Endodermal cell (in vitro differentiated cells): ENCODE results near the gene KLRC3. TPM values are rescaled to one million over a fixed set of nuclear protein-coding genes. Genes with fewer than 3 reads are reported as not detected.
"Not testable (repeated sequence)": the region's sequence is repeated elsewhere in the genome, so short reads cannot be mapped to it uniquely, and the experiment has no call there.

ENCODE experiments used
- DNase-seq: peaks from one replicate; pipeline ENCODE4 v3.0.0-alpha.2; 2017
- H3K27ac ChIP-seq: 2 replicates; pipeline ENCODE4 v1.5.1; 2013; ENCODE audit warnings: mild to moderate bottlenecking, low read depth, low read length, moderate library complexity
- H3K27me3 ChIP-seq: 2 replicates; pipeline ENCODE4 v1.6.1; 2013; ENCODE audit warnings: mild to moderate bottlenecking, low read length, moderate library complexity; ENCODE audit not compliant: insufficient read depth, control insufficient read depth, poor library complexity, severe bottlenecking
- H3K36me3 ChIP-seq: 2 replicates; pipeline ENCODE4 v1.7.0; 2013; ENCODE audit warnings: mild to moderate bottlenecking, low read length, moderate library complexity; ENCODE audit not compliant: control insufficient read depth, insufficient read depth
- H3K4me1 ChIP-seq: one replicate; pipeline ENCODE4 v1.7.0; 2013; ENCODE audit warnings: low read length; ENCODE audit not compliant: control insufficient read depth, insufficient read depth
- H3K4me3 ChIP-seq: 2 replicates; pipeline ENCODE4 v1.5.1; 2013; ENCODE audit warnings: mild to moderate bottlenecking, low read length, moderate library complexity
- H3K9ac ChIP-seq: 2 replicates; pipeline ENCODE4 v1.6.1; 2013; ENCODE audit warnings: mild to moderate bottlenecking, low read length, moderate library complexity; ENCODE audit not compliant: poor library complexity, severe bottlenecking; ENCODE audit errors: extremely low read depth
- H3K9me3 ChIP-seq: 2 replicates; pipeline ENCODE4 v1.6.1; 2013; ENCODE audit warnings: mild to moderate bottlenecking, low read length, moderate library complexity; ENCODE audit not compliant: control insufficient read depth
- H3K27ac Mint-ChIP-seq: 2 replicates; pipeline ENCODE4 v1.8.0; 2020; ENCODE audit warnings: mixed read lengths
- H3K27me3 Mint-ChIP-seq: 2 replicates; pipeline ENCODE4 v1.8.0; 2021; ENCODE audit warnings: mild to moderate bottlenecking, mixed read lengths; ENCODE audit not compliant: insufficient read depth
- H3K36me3 Mint-ChIP-seq: 2 replicates; pipeline ENCODE4 v1.8.0; 2020; ENCODE audit warnings: low read depth, mixed read lengths
- H3K4me1 Mint-ChIP-seq: 2 replicates; pipeline ENCODE4 v1.8.0; 2020; ENCODE audit warnings: mixed read lengths
- H3K4me3 Mint-ChIP-seq: 2 replicates; pipeline ENCODE4 v1.8.0; 2020; ENCODE audit warnings: mild to moderate bottlenecking, moderate library complexity, mixed read lengths
- H3K9me3 Mint-ChIP-seq: 2 replicates; pipeline ENCODE4 v1.8.0; 2020; ENCODE audit warnings: mild to moderate bottlenecking, mixed read lengths
- WGBS, 2 experiments: methylation state at CpG; one replicate each; pipeline versions ENCODE4 v1.1.5 to v1.1.7; 2013; ENCODE audit warnings: missing lambda C conversion rate in 2 of 2, mixed read lengths in 1 of 2; ENCODE audit not compliant: insufficient coverage in 1 of 2, insufficient read length in 1 of 2; 5-methylcytosine and 5-hydroxymethylcytosine counted together
- total RNA-seq, 2 donors: library from RNA; stranded (reverse); fragmentation: NEBNext Ultra II Directional in 1 of 2; extraction: Animal tissue kit (Norgen Biotek cat#: 25700) in 1 of 2; gene quantifications; 2 replicates in 1 of 2; 3 replicates in 1 of 2; pipeline ENCODE4 v1.2.1, GENCODE V29; 2021
- TF ChIP-seq, protein P1 (sequence below): fragments of 200-600 bp; sonication (generic); conservative IDR thresholded peaks from 2 replicates; pipeline ENCODE4 v1.5.0; 2021; ENCODE audit warnings: antibody characterized with exemption, mild to moderate bottlenecking

Gene KLRC3
- total RNA-seq, 2 donors from 2014 or later, result not detected

- Histone ChIP-seq H3K36me3 (no peaks in the 10 kb centered on the region), H3K4me3 (no peak within 1 kb of the TSS), H3K27ac (no peak within 1 kb of the TSS), H3K4me1 (no peaks in the 10 kb centered on the region), H3K9me3 (peaks cover 13% of the 10 kb centered on the region), H3K9ac (no peak within 1 kb of the TSS), H3K27me3 (no peaks in the 10 kb centered on the region)
- Mint-ChIP-seq H3K4me1 (peaks cover 9% of the 10 kb centered on the region), H3K36me3 (no peaks in the 10 kb centered on the region), H3K4me3 (no peak within 1 kb of the TSS), H3K27ac (no peak within 1 kb of the TSS), H3K9me3 (peaks cover 23% of the 10 kb centered on the region), H3K27me3 (no peaks in the 10 kb centered on the region)
- TF ChIP-seq, protein P1, sequence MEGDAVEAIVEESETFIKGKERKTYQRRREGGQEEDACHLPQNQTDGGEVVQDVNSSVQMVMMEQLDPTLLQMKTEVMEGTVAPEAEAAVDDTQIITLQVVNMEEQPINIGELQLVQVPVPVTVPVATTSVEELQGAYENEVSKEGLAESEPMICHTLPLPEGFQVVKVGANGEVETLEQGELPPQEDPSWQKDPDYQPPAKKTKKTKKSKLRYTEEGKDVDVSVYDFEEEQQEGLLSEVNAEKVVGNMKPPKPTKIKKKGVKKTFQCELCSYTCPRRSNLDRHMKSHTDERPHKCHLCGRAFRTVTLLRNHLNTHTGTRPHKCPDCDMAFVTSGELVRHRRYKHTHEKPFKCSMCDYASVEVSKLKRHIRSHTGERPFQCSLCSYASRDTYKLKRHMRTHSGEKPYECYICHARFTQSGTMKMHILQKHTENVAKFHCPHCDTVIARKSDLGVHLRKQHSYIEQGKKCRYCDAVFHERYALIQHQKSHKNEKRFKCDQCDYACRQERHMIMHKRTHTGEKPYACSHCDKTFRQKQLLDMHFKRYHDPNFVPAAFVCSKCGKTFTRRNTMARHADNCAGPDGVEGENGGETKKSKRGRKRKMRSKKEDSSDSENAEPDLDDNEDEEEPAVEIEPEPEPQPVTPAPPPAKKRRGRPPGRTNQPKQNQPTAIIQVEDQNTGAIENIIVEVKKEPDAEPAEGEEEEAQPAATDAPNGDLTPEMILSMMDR, result no peak
- WGBS, 2 experiments, result 90 to 95% methylated on average over 1 to 2 of the region's 2 CpGs
- DNase-seq, result no peak
These were observed 32.8 kb upstream of the KLRC3 start, which contains the start of gene KLRC1 for GRCh38 chr12:10453156-10453555. Gene KLRC1 (minus strand): TSS chr12:10453377. CDS start chr12:10451156, 2,221 bp downstream.

DNA sequence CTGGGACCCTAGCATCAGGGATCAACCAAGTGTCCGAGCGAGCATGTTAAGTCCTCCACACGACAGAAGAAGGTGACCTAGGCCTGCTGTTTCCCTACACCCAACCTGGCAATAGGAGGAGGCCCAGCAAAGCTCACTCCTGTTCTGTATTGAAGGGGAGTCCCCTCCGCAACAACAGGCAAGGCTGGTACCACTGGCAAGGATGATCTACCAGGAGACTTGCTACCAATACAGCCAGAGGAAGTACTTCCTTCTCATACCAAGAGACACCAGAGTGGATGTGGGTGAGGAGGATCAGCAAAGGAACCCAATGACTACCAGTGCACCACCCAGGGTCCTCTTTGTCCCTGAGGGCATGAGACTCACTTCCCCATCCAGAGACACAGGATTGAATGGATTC lies 27.8 kb upstream of the KLRC3 start:
- DNase-seq, result peak; percentile 38
- no peak overlapping the region for H3K9ac ChIP-seq
- no peaks in the 10 kb centered on the region for H3K9me3 Mint-ChIP-seq
- H3K4me1 ChIP-seq, result no peaks in the 10 kb centered on the region
- no peaks in the 10 kb centered on the region for H3K36me3 Mint-ChIP-seq
- H3K27ac ChIP-seq, result no peak overlapping the region
- no peaks in the 10 kb centered on the region for H3K27me3 ChIP-seq
- 84 to 100% methylated on average over 1 to 4 of the region's 4 CpGs for WGBS, 2 experiments
- no peaks in the 10 kb centered on the region for H3K27me3 Mint-ChIP-seq
- TF ChIP-seq, protein P1, result no peak
- H3K27ac Mint-ChIP-seq, result no peak overlapping the region
- H3K4me3 ChIP-seq, result no peak overlapping the region
- no peak overlapping the region for H3K4me3 Mint-ChIP-seq
- no peaks in the 10 kb centered on the region for H3K36me3 ChIP-seq
- H3K4me1 Mint-ChIP-seq, result peaks cover 9% of the 10 kb centered on the region
- H3K9me3 ChIP-seq, result no peaks in the 10 kb centered on the region

GRCh38 chr12:10446052-10446451 lies 25.7 kb upstream of the KLRC3 start:
- H3K4me3 Mint-ChIP-seq, H3K9ac ChIP-seq, H3K4me1 Mint-ChIP-seq, H3K27ac Mint-ChIP-seq, H3K9me3 Mint-ChIP-seq, H3K27me3 ChIP-seq, H3K27ac ChIP-seq, H3K9me3 ChIP-seq, H3K27me3 Mint-ChIP-seq, H3K36me3 Mint-ChIP-seq, H3K36me3 ChIP-seq, H3K4me3 ChIP-seq, H3K4me1 ChIP-seq, DNase-seq: not testable (repeated sequence)
- 99% methylated on average over 3 of the region's 5 CpGs; no CpG with 5 or more reads in 1 of the 2 experiments for WGBS, 2 experiments

- not testable (repeated sequence) for H3K27me3 ChIP-seq, H3K4me1 Mint-ChIP-seq, H3K9me3 Mint-ChIP-seq, H3K27me3 Mint-ChIP-seq, H3K36me3 Mint-ChIP-seq, H3K4me3 ChIP-seq, H3K4me1 ChIP-seq, H3K4me3 Mint-ChIP-seq, H3K27ac ChIP-seq, H3K9me3 ChIP-seq, H3K9ac ChIP-seq, DNase-seq, H3K27ac Mint-ChIP-seq, H3K36me3 ChIP-seq
- WGBS, 2 experiments, result 84 to 96% methylated on average over 5 to 7 of the region's 8 CpGs
These were observed 20.7 kb upstream of the KLRC3 start for GRCh38 chr12:10441144-10441543.

DNA sequence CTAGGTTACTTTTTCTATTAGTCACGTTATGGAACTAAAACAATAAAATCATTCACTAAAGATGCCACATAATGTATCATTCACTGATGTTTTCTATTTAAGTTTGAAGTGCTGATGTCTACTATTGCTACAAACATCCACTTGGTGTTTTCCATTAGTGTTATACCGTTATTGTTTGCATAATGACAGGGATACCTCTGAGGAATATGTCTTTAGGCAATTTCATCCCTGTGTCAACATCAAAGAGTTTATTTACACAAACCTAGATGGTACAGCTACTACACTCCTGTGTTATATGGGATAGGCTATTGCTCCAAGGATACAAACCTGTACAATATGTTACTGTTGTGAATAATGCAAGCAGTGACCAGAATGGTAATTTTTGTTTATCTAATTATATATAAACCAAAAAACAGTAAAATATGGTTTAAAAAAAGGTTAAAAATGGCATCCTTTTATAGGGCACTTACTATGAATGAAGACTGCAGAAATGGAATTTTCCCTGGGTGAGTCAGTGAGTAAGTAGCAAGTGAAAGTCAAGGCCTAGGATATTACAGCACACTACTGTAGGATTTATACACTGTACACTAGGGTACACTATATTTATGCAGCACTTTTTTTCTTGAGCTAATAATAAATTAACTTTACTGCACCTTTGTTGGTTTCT lies 19.3 kb upstream of the KLRC3 start:
- H3K4me3 ChIP-seq, H3K27ac ChIP-seq, H3K9me3 ChIP-seq, H3K36me3 Mint-ChIP-seq, H3K27me3 ChIP-seq, DNase-seq, H3K4me1 Mint-ChIP-seq, H3K36me3 ChIP-seq, H3K9ac ChIP-seq, H3K9me3 Mint-ChIP-seq, H3K27ac Mint-ChIP-seq, H3K4me3 Mint-ChIP-seq, H3K4me1 ChIP-seq, H3K27me3 Mint-ChIP-seq: not testable (repeated sequence)
- no CpG with 5 or more reads among the region's 2 CpGs for WGBS, 2 experiments

DNA sequence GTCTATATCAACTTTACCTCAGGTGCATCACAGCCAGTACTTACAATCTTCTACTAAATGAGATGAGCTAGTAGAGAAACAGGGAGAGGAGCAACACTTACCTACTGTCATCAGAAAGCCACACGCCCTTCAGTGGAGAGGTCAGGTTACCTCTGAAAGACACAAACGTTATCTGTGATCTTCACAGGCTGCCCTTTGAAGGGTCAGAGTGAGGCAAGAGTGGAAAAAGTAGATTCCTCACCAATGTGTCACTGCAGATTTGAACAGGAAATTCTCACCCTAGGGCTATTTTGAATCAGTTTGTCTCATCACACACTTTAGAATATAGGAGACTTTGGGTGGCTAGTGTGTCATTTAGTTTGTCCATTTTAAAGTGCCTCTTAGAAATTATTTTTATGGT lies 17.2 kb upstream of the KLRC3 start:
- H3K27me3 ChIP-seq, H3K36me3 ChIP-seq, H3K27me3 Mint-ChIP-seq, H3K27ac Mint-ChIP-seq, H3K4me3 ChIP-seq, H3K9me3 Mint-ChIP-seq, H3K9me3 ChIP-seq, H3K9ac ChIP-seq, H3K4me3 Mint-ChIP-seq, H3K27ac ChIP-seq, DNase-seq, H3K36me3 Mint-ChIP-seq, H3K4me1 Mint-ChIP-seq, H3K4me1 ChIP-seq: not testable (repeated sequence)
- WGBS, 2 experiments, result no CpG with 5 or more reads among the region's 2 CpGs
